AG04449 (cell line): ENCODE measurements around the gene NKD2.

Experiments used
- CTCF ChIA-PET: fragments of 350-600 bp; formaldehyde crosslinking; extraction: SDS; loops from one replicate; lab custom pipeline; 2021; ENCODE audit warnings: antibody characterized with exemption; lab: Yijun Ruan, JAX
- POLR2A ChIA-PET: fragments of 400-600, 350-600 bp; formaldehyde crosslinking; extraction: SDS; loops from one replicate; lab custom pipeline; 2020; ENCODE audit warnings: antibody characterized with exemption, inconsistent platforms; lab: Yijun Ruan, JAX
- DNase-seq: peaks from one replicate; pipeline ENCODE4 v3.0.0-alpha.2; 2010; ENCODE audit warnings: low read depth, low spot score
- H3K4me3 ChIP-seq: 2 replicates; pipeline ENCODE4 v1.5.1; 2011; ENCODE audit warnings: low read depth, mild to moderate bottlenecking, control low read depth, low read length
- TF ChIP-seq, protein P1 (sequence below): IDR thresholded peaks from one replicate; pipeline ENCODE4 v1.5.1; 2011; ENCODE audit warnings: mild to moderate bottlenecking, moderate library complexity, low read length, control low read depth, inconsistent platforms; ENCODE audit not compliant: insufficient read depth; ENCODE audit errors: missing control alignments

Gene NKD2

DNA sequence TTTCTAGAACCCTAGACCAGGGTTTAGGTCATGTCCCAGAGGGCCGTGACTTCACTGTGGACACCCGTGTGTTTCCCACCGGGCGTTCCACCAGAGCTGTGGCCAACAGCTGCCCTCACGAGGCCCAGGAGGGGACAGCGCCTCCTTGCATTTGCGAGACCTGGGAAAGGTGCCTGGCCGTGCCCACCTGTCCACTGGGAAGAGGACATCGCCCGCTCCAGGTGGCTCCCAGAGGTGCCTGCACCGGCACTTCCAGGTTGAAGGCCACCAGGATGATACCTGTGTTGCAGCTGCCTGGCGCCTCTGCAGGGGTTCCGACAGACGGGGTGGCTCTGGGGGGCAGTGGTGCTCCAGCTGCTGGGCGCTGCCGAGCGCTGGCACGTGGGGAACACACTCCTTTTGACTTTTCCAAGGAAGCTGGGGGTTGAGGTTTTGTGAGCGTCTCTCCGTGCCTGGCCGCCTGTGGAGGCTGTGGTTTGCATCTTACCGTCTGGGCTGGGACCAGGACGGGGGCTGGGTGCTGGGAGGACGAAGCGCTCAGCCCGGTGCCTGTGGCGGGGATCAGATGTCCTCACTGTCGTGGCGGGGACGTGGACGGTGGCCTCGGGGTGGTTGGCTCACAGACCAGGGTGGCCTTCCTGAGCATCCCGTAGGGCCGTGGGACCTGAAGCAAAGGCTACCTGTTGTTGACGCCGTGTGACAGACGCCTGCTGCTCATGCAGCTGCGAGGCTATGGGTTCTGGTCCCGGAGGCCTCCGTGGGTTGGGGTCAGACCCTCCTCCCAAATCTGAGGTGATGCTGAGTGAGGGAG lies 19.2 kb downstream of the NKD2 start:
- ChIA-PET POLR2A (no interaction called here), CTCF (no interaction called here)
- TF ChIP-seq, protein P1, sequence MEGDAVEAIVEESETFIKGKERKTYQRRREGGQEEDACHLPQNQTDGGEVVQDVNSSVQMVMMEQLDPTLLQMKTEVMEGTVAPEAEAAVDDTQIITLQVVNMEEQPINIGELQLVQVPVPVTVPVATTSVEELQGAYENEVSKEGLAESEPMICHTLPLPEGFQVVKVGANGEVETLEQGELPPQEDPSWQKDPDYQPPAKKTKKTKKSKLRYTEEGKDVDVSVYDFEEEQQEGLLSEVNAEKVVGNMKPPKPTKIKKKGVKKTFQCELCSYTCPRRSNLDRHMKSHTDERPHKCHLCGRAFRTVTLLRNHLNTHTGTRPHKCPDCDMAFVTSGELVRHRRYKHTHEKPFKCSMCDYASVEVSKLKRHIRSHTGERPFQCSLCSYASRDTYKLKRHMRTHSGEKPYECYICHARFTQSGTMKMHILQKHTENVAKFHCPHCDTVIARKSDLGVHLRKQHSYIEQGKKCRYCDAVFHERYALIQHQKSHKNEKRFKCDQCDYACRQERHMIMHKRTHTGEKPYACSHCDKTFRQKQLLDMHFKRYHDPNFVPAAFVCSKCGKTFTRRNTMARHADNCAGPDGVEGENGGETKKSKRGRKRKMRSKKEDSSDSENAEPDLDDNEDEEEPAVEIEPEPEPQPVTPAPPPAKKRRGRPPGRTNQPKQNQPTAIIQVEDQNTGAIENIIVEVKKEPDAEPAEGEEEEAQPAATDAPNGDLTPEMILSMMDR: no peak
- no peak overlapping the region for H3K4me3 ChIP-seq
- no peak for DNase-seq

GRCh38 chr5:1028481-1029281 lies 20.1 kb downstream of the NKD2 start:
- H3K4me3 ChIP-seq: no peak overlapping the region
- CTCF ChIA-PET: no interaction called here
- no peak for DNase-seq
- TF ChIP-seq, protein P1: no peak
- POLR2A ChIA-PET: no interaction called here

DNA sequence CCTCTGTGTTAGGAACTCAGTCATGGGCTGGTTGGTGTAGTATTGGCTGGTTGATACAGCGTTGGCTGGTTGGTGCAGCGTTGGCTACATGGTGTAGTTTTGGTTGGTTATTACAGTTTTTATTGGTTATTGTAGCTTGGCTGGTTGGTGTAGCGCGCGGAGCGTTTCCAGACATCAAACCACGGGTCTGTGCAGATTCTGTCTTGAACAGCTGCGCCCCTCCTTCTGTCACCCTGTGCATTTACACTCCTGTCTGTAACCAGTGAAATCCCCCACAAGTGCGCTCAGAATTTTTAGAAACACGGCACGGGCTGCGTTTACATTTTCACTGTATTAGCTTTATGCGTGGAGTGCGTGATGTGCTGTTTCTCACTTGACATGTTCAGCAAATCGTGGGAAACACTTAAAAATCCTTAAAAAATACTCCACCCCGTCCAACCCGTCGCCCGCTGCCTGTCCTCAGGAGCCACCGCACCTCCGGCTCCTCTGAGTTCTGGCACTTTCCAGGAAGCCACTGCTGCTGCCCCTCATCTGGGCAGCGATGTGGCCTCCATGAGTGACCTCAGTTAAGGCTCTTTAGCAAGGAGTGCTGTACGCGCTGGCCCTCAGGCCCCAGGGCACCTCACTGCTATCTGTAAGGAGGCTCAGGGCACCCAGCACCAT lies 20.8 kb downstream of the NKD2 start:
- POLR2A ChIA-PET: no interaction called here
- no peak for DNase-seq
- TF ChIP-seq, protein P1: no peak
- no peak overlapping the region for H3K4me3 ChIP-seq
- CTCF ChIA-PET: no interaction called here

GRCh38 chr5:1029945-1030625 lies 21.5 kb downstream of the NKD2 start:
- H3K4me3 ChIP-seq: no peak overlapping the region
- ChIA-PET CTCF (no interaction called here), POLR2A (no interaction called here)
- DNase-seq: no peak
- TF ChIP-seq, protein P1: no peak

DNA sequence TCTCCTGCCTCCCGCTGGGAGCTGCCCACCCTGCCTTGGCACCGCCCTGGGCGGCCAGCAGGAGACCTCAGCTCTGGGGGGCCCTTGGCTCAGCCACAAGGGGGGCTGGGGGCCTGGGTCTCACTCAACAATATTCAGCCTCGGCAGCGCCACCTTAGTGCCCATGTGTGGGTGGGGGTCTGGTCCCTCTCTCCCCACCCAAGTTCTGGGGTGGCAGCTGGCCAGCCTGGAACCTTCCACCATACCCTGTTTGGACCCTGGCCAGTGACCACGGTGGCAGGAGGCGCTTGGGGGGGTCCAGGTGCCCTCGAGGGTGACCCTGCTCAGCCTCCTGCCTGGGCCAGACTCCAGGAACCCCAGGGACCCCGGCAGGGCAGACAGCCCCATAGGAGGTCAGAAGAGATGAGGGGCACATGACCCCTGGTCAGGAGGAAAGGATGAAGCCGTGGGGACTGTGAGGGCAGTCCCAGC lies 22.2 kb downstream of the NKD2 start:
- ChIA-PET POLR2A (no interaction called here), CTCF (no interaction called here)
- no peak overlapping the region for H3K4me3 ChIP-seq
- TF ChIP-seq, protein P1: no peak
- DNase-seq: no peak
